Prostate gland (tissue), 2 donors: ENCODE measurements around the gene FMNL1. TPM values are rescaled to one million over a fixed set of nuclear protein-coding genes. Genes with fewer than 3 reads are reported as not detected.
A peak's percentile ranks its signal among the peaks of the same experiment; 100 is the strongest.

Experiments used
- DNase-seq: peaks from one replicate; pipeline ENCODE4 v3.0.0-alpha.2; 2019; ENCODE audit warnings: low spot score
- H3K27ac ChIP-seq, 2 donors: fragments of 200-600 bp; sonication (generic); 2 replicates each; pipeline ENCODE4 v1.5.1; 2017 to 2019
- H3K27me3 ChIP-seq: fragments of 200-600 bp; sonication (generic); replicated peaks from 2 replicates; pipeline ENCODE4 v1.5.1; 2019; ENCODE audit not compliant: insufficient read depth
- H3K36me3 ChIP-seq, 2 donors: fragments of 200-600 bp; sonication (generic); 1 replicate in 1 of 2; 2 replicates in 1 of 2; pipeline versions ENCODE4 v1.5.1 to v1.8.1; 2017 to 2019
- H3K4me1 ChIP-seq: fragments of 200-600 bp; sonication (generic); replicated peaks from 2 replicates; pipeline ENCODE4 v1.5.1; 2019
- H3K4me3 ChIP-seq, 2 donors: fragments of 200-600 bp; sonication (generic); 2 replicates each; pipeline ENCODE4 v1.5.1; 2017 to 2019
- H3K9me3 ChIP-seq: fragments of 200-600 bp; sonication (generic); 2 replicates; pipeline ENCODE4 v1.5.1; 2017
- CTCF ChIP-seq, 4 experiments: fragments of 200-600 bp in 2 of 4; fragments of 450-650 bp in 2 of 4; sonication (generic) in 2 of 4; IDR thresholded peaks; 1 replicate in 3 of 4; 2 replicates in 1 of 4; pipeline ENCODE4 v1.5.1; 2016 to 2019; ENCODE audit warnings: antibody characterized with exemption in 4 of 4, mild to moderate bottlenecking in 2 of 4, moderate library complexity in 2 of 4
- POLR2A ChIP-seq: fragments of 450-650 bp; IDR thresholded peaks from one replicate; pipeline ENCODE4 v1.6.1; 2016; ENCODE audit warnings: antibody characterized with exemption, mild to moderate bottlenecking
- POLR2AphosphoS5 ChIP-seq: sonication (generic); formaldehyde crosslinking; IDR thresholded peaks from one replicate; pipeline ENCODE4 v1.6.1; 2017; ENCODE audit warnings: antibody characterized with exemption
- WGBS: methylation state at CpG from one replicate; pipeline ENCODE4 v1.1.5; 2018; 5-methylcytosine and 5-hydroxymethylcytosine counted together
- intact Hi-C: fragments of 100-400 bp; cut with DNase I; formaldehyde crosslinking; loops from one replicate; pipeline ENCODE4 v1.14.2; 2022
- total RNA-seq, 2 donors: library from RNA; depleted of rRNA; stranded (reverse); fragments of >200 nt; gene quantifications; one replicate each; pipeline ENCODE4 v1.1.0, GENCODE V29; 2016

Gene FMNL1
- total RNA-seq, 2 donors from 2014 or later: 3.6 to 12.2 TPM

DNA sequence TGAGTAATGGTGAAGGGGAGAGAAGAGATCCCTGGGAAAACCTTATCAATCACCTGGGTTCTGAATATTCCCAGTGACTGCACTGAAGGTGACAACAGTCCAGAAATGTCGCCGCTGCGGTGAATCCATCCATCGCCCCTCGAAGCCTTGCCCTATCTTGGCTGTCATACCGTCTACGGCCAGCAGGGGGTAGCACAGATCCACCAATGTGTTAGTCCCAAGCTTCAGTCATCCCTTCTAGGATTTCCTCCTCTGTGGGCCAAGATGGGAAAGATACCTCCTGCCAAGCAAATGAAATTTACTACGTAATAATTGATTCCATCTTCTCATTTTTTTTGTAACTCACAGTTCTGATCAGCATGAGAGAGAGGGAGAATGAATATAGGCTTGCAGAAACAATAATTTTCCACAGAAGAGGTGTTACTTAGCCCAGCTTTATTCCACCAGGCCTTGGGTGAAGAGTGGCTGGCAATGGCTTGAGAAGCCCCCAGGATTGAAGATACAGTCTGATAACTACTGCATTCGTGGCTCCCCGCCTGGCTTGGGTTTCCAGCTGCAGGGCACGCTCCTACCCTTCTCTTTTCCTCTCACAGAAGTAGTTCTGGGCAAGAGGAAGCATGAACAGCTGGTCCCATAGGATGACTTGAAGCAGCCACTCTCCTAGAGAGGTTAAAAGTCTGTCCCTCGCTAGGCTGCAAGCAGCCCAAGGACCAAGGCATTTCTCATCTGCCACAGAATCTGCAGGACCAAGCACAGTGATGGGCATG, 2.6 kb upstream of the FMNL1 start:
- peak; percentile 85 for DNase-seq
- no peaks in the 10 kb centered on the region for H3K9me3 ChIP-seq
- TF ChIP-seq CTCF (IDR thresholded peaks at IDR 0.05) (peak; percentile 94 to 98 (median 98)), POLR2AphosphoS5 (peak; percentile 80), POLR2A (no peak)
- no peaks in the 10 kb centered on the region for H3K36me3 ChIP-seq
- no peak overlapping the region for H3K27ac ChIP-seq
- no peaks in the 10 kb centered on the region for H3K27me3 ChIP-seq
- no peaks in the 10 kb centered on the region for H3K4me1 ChIP-seq
- H3K4me3 ChIP-seq: no peak overlapping the region
- intact Hi-C loops: loop anchor here (2.0 kb wide), 2 partner anchors 58 to 166 kb away; no protein-coding TSS in a partner anchor
- WGBS: 13% methylated on average over 12 of the region's 12 CpGs

GRCh38 chr17:45220079-45220478, 1.6 kb upstream of the FMNL1 start:
- Histone ChIP-seq H3K27me3 (no peaks in the 10 kb centered on the region), H3K9me3 (no peaks in the 10 kb centered on the region), H3K4me1 (no peaks in the 10 kb centered on the region), H3K4me3 (no peak overlapping the region), H3K27ac (no peak overlapping the region), H3K36me3 (no peaks in the 10 kb centered on the region)
- TF ChIP-seq POLR2AphosphoS5 (no peak), CTCF (IDR thresholded peaks at IDR 0.05) (no peak), POLR2A (no peak)
- intact Hi-C loops: no loop called here
- 95% methylated on average over 3 of the region's 3 CpGs for WGBS
- DNase-seq: no peak

GRCh38 chr17:45222014-45222288, 266 bp downstream of the FMNL1 start:
- Histone ChIP-seq H3K27me3 (no peaks in the 10 kb centered on the region), H3K4me3 (peak overlapping the region; percentile 48 to 54), H3K4me1 (no peaks in the 10 kb centered on the region), H3K36me3 (no peaks in the 10 kb centered on the region), H3K9me3 (no peaks in the 10 kb centered on the region), H3K27ac (peak overlapping the region in 1 of 2 donors; percentile 43)
- no peak for DNase-seq
- intact Hi-C loops: no loop called here
- 0% methylated on average over 24 of the region's 38 CpGs for WGBS
- no peak for TF ChIP-seq POLR2AphosphoS5
- TF ChIP-seq CTCF (IDR thresholded peaks at IDR 0.05): no peak
- no peak for TF ChIP-seq POLR2A

DNA sequence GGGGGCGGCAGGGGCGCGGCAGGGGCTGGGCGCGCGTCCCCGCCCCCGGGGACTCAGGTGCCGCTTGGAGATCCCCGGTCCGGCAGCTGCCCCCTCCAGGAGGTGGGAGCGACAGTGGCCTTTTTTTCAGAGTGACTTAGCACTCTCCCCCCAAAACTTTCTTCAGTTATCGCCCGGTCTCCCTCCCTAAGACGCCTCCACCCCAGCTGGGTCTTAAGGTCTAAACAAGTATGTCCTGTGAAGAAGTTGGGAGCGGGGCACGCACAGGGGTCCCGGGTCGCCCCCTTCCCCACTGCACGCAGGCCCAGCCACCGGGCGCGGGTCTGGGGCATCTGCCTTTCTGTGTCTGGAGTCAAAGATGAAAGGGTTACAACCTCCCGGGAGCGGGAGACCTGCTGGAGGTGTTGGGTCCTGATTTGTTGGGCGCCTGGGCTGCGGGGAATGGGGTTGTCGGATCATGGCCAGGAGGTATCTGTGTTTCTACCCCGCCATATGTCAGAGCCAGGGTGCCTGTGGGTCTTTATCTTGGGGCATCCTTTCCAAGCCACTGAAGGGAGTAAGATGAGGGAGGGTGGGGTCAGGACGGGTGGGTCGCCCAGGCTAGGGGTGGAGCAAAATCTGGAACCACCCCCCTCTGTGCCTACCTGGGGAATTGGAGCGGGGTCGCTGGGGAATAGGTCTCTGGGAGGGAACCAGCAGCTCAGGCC, 757 bp downstream of the FMNL1 start:
- WGBS: 19% methylated on average over 33 of the region's 33 CpGs
- Histone ChIP-seq H3K27me3 (no peaks in the 10 kb centered on the region), H3K36me3 (no peaks in the 10 kb centered on the region), H3K4me1 (no peaks in the 10 kb centered on the region), H3K9me3 (no peaks in the 10 kb centered on the region), H3K4me3 (peak overlapping the region; percentile 48 to 54), H3K27ac (peak overlapping the region in 1 of 2 donors; percentile 43)
- DNase-seq: no peak
- intact Hi-C loops: no loop called here
- TF ChIP-seq POLR2AphosphoS5: no peak

- WGBS: 69% methylated on average over 8 of the region's 8 CpGs
These were observed 1.4 kb downstream of the FMNL1 start for GRCh38 chr17:45222996-45223538.

More at GRCh38 chr17:45222996-45223538, 1.4 kb downstream of the FMNL1 start:
- intact Hi-C loops: no loop called here
- Histone ChIP-seq H3K27me3 (no peaks in the 10 kb centered on the region), H3K9me3 (no peaks in the 10 kb centered on the region), H3K27ac (no peak overlapping the region), H3K4me3 (peak overlapping the region in 1 of 2 donors; percentile 48), H3K36me3 (no peaks in the 10 kb centered on the region), H3K4me1 (no peaks in the 10 kb centered on the region)
- no peak for DNase-seq
- TF ChIP-seq POLR2AphosphoS5: no peak
- no peak for TF ChIP-seq POLR2A
- TF ChIP-seq CTCF (IDR thresholded peaks at IDR 0.05): no peak
